ENCODE results near the gene ARMC6. TPM values are rescaled to one million over a fixed set of nuclear protein-coding genes. Genes with fewer than 3 reads are reported as not detected.

ARMC6 gene
- polyA plus RNA-seq, 1 donor from 2014 or later: 74.4 TPM

- no peak overlapping the region for H3K27ac ChIP-seq (ENCODE audit: low read length)
- no peaks in the 10 kb centered on the region for H3K9me2 ChIP-seq (ENCODE audit: insufficient read depth, low read length)
- H2AFZ ChIP-seq (ENCODE audit: low read depth, low read length): no peak overlapping the region
- TF ChIP-seq EZH2 (IDR thresholded peaks at IDR 0.05; ENCODE audit: borderline replicate concordance, insufficient read depth, low read length, poor library complexity, severe bottlenecking): no peak
- no peak for TF ChIP-seq EP300 (conservative IDR thresholded peaks at IDR 0.05; ENCODE audit: poor library complexity, severe bottlenecking)
- TF ChIP-seq SMC3 (conservative IDR thresholded peaks at IDR 0.05; ENCODE audit: poor library complexity): no peak
- TF ChIP-seq MXI1 (conservative IDR thresholded peaks at IDR 0.05; ENCODE audit: poor library complexity, severe bottlenecking): no peak
- TF ChIP-seq CTCF (IDR thresholded peaks at IDR 0.05; ENCODE audit: poor library complexity, severe bottlenecking): no peak
- TF ChIP-seq RAD21 (conservative IDR thresholded peaks at IDR 0.05): no peak
- no peak for TF ChIP-seq POLR2AphosphoS5 (IDR thresholded peaks at IDR 0.05)
- TF ChIP-seq TAF1 (IDR thresholded peaks at IDR 0.05; ENCODE audit: low read depth): no peak
- no peak for TF ChIP-seq REST (IDR thresholded peaks at IDR 0.05; ENCODE audit: borderline replicate concordance)
- H3K9ac ChIP-seq (ENCODE audit: low read length): no peak overlapping the region
- no peak overlapping the region for H3K4me3 ChIP-seq (ENCODE audit: low read length)
- no peaks in the 10 kb centered on the region for H4K20me1 ChIP-seq (ENCODE audit: insufficient read depth)
- H3K27me3 ChIP-seq (ENCODE audit: insufficient read depth, low read depth, low read length): no peaks in the 10 kb centered on the region
- no peaks in the 10 kb centered on the region for H3K9me3 ChIP-seq (ENCODE audit: low read length)
- H3K36me3 ChIP-seq (ENCODE audit: insufficient read depth, low read length): peaks cover 7% of the 10 kb centered on the region
- H3K4me2 ChIP-seq (ENCODE audit: low read length): no peak overlapping the region
- no peaks in the 10 kb centered on the region for H3F3A ChIP-seq (ENCODE audit: insufficient read depth, low read length, poor library complexity, severe bottlenecking)
- no peaks in the 10 kb centered on the region for H3K79me2 ChIP-seq (replicated peaks; ENCODE audit: insufficient read depth, low read length)
Observed at GRCh38 chr19:19009951-19010350, 23.5 kb upstream of the ARMC6 start.

GRCh38 chr19:19010551-19010950 is 22.9 kb upstream of the ARMC6 start:
- Histone ChIP-seq H3K27me3 (ENCODE audit: insufficient read depth, low read depth, low read length) (no peaks in the 10 kb centered on the region), H3K9me2 (ENCODE audit: insufficient read depth, low read length) (no peaks in the 10 kb centered on the region), H2AFZ (ENCODE audit: low read depth, low read length) (no peak overlapping the region), H4K20me1 (ENCODE audit: insufficient read depth) (no peaks in the 10 kb centered on the region), H3F3A (ENCODE audit: insufficient read depth, low read length, poor library complexity, severe bottlenecking) (no peaks in the 10 kb centered on the region), H3K36me3 (ENCODE audit: insufficient read depth, low read length) (peaks cover 7% of the 10 kb centered on the region), H3K9ac (ENCODE audit: low read length) (no peak overlapping the region), H3K9me3 (ENCODE audit: low read length) (no peaks in the 10 kb centered on the region), H3K27ac (ENCODE audit: low read length) (no peak overlapping the region), H3K4me2 (ENCODE audit: low read length) (no peak overlapping the region), H3K79me2 (replicated peaks; ENCODE audit: insufficient read depth, low read length) (no peaks in the 10 kb centered on the region), H3K4me3 (ENCODE audit: low read length) (no peak overlapping the region)
- TF ChIP-seq REST (IDR thresholded peaks at IDR 0.05; ENCODE audit: borderline replicate concordance) (no peak), RAD21 (conservative IDR thresholded peaks at IDR 0.05) (no peak), EP300 (conservative IDR thresholded peaks at IDR 0.05; ENCODE audit: poor library complexity, severe bottlenecking) (no peak), MXI1 (conservative IDR thresholded peaks at IDR 0.05; ENCODE audit: poor library complexity, severe bottlenecking) (no peak), CTCF (IDR thresholded peaks at IDR 0.05; ENCODE audit: poor library complexity, severe bottlenecking) (no peak), SMC3 (conservative IDR thresholded peaks at IDR 0.05; ENCODE audit: poor library complexity) (no peak), EZH2 (IDR thresholded peaks at IDR 0.05; ENCODE audit: borderline replicate concordance, insufficient read depth, low read length, poor library complexity, severe bottlenecking) (no peak), TAF1 (IDR thresholded peaks at IDR 0.05; ENCODE audit: low read depth) (no peak), POLR2AphosphoS5 (IDR thresholded peaks at IDR 0.05) (no peak)
